Gastroesophageal sphincter (tissue), 3 donors: ENCODE data around the gene JPH4.

Experiments
- CTCF ChIP-seq, 4 experiments: fragments of 200-600 bp in 2 of 4; fragments of 450-650 bp in 2 of 4; sonication (generic) in 1 of 4; IDR thresholded peaks; one replicate each; pipeline ENCODE4 v1.5.1; 2017 to 2019; ENCODE audit warnings: antibody characterized with exemption in 4 of 4, mild to moderate bottlenecking in 2 of 4, moderate library complexity in 2 of 4
- EP300 ChIP-seq: sonication (generic); formaldehyde crosslinking; IDR thresholded peaks from one replicate; pipeline ENCODE4 v1.6.1; 2017; ENCODE audit warnings: antibody characterized with exemption, mild to moderate bottlenecking
- POLR2A ChIP-seq, 2 donors: fragments of 450-650 bp; IDR thresholded peaks; one replicate each; pipeline ENCODE4 v1.6.1; 2017; ENCODE audit warnings: antibody characterized with exemption in 2 of 2, mild to moderate bottlenecking in 2 of 2, moderate library complexity in 1 of 2

- TF ChIP-seq CTCF (IDR thresholded peaks at IDR 0.05) = no peak
- no peak for TF ChIP-seq EP300
- TF ChIP-seq POLR2A (IDR thresholded peaks at IDR 0.05) = no peak
These were observed 59.9 kb downstream of the JPH4 start for GRCh38 chr14:23518709-23519108.
